GM10847 (cell line): ENCODE results near the gene ZNF496.

Experiments
- POLR2A ChIP-seq: IDR thresholded peaks from 2 replicates; pipeline ENCODE4 v1.6.1; 2011; ENCODE audit not compliant: insufficient read length; ENCODE audit errors: extremely low read depth

ZNF496 gene

GRCh38 chr1:247331525-247332214, at the start of gene ZNF496:
ZNF496 (minus strand) TSS chr1:247331867; CDS start chr1:247329578, 2,289 bp downstream.
- TF ChIP-seq POLR2A = peak; percentile 28

GRCh38 chr1:247378334-247379073, 46.8 kb upstream of the ZNF496 start:
- TF ChIP-seq POLR2A = no peak

DNA sequence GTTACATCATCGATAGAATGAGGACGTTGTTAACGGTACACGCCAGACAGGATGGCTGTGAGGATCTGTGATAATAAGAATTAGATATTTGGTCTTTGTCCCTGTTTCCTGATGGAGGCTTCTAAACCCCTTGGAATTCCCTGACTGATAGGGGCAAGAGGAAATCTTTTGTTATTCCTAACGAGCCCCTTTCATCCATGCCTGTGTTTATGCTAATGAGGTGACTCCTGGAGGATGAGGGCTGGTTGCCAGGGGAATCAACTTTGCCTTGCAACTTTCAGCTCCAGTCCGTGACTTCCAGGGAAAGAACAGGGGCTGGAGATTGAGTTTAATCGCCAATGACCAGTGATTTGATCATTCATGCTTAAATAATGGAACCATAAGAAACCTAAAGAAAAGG, 45.0 kb upstream of the ZNF496 start:
- no peak for TF ChIP-seq POLR2A

DNA sequence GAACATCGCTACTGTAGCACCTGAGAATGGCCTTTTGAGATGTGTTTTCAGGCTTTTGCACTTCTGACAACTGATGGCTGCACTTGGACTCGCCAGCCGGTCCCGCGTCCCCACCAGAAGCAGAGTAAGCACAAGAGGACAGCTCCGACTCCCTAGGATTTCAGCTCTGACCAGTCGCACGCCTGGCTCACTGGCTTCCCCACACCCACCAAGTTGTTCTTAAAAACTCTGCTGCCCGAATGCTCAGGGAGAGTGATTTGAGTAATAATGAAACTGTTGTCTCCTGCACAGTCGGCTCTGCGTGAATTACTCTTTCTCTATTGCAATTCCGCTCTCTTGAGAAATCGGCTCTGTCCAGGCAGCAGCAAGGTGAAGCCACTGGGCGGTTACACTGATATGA, 44.1 kb upstream of the ZNF496 start:
- TF ChIP-seq POLR2A = no peak

DNA sequence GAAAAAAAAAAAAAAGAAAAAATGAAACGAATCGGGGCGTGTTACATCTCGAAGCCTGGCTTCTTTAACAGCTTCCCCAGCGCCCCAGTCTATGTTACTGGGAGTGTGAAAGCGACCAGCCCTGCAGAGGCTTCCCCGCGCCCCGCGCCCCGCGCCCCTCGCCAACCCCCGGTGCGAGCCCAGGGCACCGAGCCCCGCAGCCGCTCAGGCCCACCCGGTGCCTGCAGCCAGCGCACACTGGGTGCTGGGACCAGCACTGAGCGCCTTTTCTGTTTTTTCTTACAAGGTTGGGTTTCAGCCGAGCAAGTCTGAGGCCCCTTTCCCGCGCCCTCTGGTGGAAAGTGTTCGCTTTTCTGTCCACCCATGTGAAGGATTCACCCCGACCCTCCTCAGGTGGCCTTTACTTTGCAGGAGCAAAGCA, 42.1 kb upstream of the ZNF496 start:
- TF ChIP-seq POLR2A = no peak

DNA sequence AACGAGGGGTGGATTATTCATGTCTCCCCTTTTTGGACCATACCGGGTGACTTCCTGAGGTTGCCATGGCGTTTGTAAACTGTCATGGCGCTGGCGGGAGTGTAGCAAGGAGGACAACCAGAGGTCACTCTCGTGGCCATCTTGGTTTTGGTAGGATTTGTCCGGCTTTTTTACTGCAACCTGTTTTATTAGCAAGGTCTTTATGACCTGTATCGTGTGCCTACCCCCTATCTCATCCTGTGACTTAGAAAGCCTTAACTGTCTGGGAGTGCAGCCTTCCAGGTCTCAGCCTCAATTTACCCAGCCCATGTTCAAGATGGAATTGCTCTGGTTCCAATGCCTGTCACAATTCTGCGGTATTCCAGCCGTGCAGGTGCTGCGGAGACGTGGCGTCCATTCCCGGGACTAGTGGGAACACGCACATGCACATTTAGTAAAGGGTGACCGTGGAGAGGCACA, 40.2 kb upstream of the ZNF496 start:
- no peak for TF ChIP-seq POLR2A

- no peak for TF ChIP-seq POLR2A
These were observed 39.4 kb upstream of the ZNF496 start for GRCh38 chr1:247370786-247371732.

DNA sequence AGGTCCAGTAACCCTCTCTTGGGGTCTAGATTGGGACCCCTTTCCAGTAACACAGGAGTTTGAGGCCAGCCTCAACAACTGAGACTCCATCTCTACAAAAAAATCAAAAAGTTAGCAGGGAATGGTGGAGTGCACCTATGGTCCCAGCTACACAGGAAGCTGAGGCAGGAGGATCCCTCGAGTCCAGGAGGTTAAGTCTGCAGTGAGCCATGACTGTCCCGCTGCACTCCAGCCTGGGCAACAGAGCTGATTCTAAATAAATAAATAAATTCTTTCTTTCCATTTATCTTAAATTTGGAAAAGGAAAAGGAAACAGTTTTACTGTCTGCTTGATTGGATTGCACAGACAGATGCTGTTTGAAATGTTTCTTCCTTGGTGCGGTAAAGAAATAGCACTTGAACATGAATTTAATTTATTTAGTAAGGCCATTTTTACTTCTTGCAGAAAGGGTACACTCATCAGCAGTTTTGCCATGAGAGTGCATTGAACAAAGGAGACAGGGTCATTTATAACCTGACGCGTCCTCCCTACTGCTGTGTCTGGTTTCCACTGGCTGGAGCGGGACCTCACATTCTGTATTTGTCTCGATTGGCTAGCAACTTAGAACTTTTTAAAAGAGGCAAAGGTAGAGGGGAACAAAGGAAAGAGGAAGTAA, 37.0 kb upstream of the ZNF496 start:
- TF ChIP-seq POLR2A = no peak

- no peak for TF ChIP-seq POLR2A
These were observed 36.2 kb upstream of the ZNF496 start for GRCh38 chr1:247367786-247368422.

DNA sequence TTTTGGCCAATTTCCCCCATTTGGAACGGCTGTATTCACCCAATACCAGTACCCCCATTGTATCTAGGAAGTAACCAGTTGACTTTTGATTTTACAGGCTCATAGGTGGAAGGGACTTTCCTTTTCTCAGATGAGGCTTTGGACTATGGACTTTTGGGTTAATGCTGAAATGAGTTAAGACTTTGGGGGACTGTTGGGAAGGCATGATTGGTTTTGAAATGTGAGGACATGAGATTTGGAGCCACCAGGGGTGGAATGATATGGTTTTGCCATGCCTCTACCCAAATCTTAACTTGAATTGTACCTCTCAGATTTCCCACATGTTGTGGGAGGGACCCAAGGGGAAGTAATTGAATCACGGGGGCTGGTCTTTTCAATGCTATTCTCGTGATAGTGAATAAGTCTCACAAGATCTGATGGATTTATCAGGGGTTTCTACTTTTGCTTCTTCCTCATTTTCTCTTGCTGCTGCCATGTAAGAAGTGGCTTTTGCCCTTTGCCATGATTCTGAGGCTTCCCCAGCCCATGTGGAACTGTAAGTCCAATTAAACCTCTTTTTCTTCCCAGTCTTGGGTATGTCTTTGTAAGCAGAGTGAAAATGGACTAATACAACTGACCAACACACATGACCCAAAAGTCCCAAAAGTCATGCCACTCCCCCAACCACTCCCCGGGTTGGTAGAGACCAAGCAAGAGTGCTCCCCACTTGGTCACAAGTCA, 35.4 kb upstream of the ZNF496 start:
- TF ChIP-seq POLR2A = no peak

GRCh38 chr1:247365023-247365422, 33.4 kb upstream of the ZNF496 start:
- no peak for TF ChIP-seq POLR2A

GRCh38 chr1:247362153-247362552, 30.5 kb upstream of the ZNF496 start:
- TF ChIP-seq POLR2A = no peak

- no peak for TF ChIP-seq POLR2A
These were observed 29.5 kb upstream of the ZNF496 start for GRCh38 chr1:247360991-247361731.
